Measurements from ENCODE around the gene SLC26A8. TPM values are rescaled to one million over a fixed set of nuclear protein-coding genes. Genes with fewer than 3 reads are reported as not detected.

The SLC26A8 gene
- total RNA-seq, 1 donor from 2014 or later, result 0.29 TPM

DNA sequence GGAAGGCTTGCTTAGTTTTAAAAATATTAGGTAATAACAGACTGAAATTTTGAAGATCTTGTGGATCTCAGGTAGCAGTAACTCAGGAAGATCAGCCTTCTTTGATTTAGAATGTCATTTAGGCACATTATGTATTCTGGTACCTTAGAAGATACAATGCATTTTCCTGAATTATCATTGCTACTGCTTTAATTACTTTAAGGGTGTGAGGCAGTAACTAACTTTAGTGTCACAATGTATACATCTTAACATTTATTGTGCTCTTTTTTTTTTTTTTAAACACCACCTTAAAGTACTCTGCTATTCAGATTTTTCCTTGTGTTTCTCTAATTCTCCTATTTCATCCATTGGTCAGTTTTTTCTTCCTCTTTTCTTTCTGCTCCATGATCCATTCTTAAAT, 16.5 kb upstream of the SLC26A8 start:
- H3K4me3 Mint-ChIP-seq (ENCODE audit: unreplicated experiment), result no peak overlapping the region
- no peaks in the 10 kb centered on the region for H3K36me3 Mint-ChIP-seq (ENCODE audit: unreplicated experiment)
- DNase-seq, result no peak
- no peak for TF ChIP-seq CTCF (IDR thresholded peaks at IDR 0.05; ENCODE audit: partially characterized antibody, unreplicated experiment)
- peaks cover 2% of the 10 kb centered on the region for H3K4me1 Mint-ChIP-seq (ENCODE audit: low read depth, unreplicated experiment)
- no peaks in the 10 kb centered on the region for H3K27me3 Mint-ChIP-seq (ENCODE audit: unreplicated experiment)
- no peak overlapping the region for H3K27ac Mint-ChIP-seq (ENCODE audit: unreplicated experiment)
- no peaks in the 10 kb centered on the region for H3K9me3 Mint-ChIP-seq (ENCODE audit: unreplicated experiment)

- no peak overlapping the region for H3K27ac Mint-ChIP-seq (ENCODE audit: unreplicated experiment)
- H3K36me3 Mint-ChIP-seq (ENCODE audit: unreplicated experiment), result no peaks in the 10 kb centered on the region
- TF ChIP-seq CTCF (IDR thresholded peaks at IDR 0.05; ENCODE audit: partially characterized antibody, unreplicated experiment), result no peak
- H3K4me1 Mint-ChIP-seq (ENCODE audit: low read depth, unreplicated experiment), result peaks cover 4% of the 10 kb centered on the region
- no peaks in the 10 kb centered on the region for H3K9me3 Mint-ChIP-seq (ENCODE audit: unreplicated experiment)
- no peaks in the 10 kb centered on the region for H3K27me3 Mint-ChIP-seq (ENCODE audit: unreplicated experiment)
- no peak for DNase-seq
- no peak overlapping the region for H3K4me3 Mint-ChIP-seq (ENCODE audit: unreplicated experiment)
Observed at GRCh38 chr6:36039112-36039511, 14.7 kb upstream of the SLC26A8 start.

GRCh38 chr6:36038120-36038876, 13.9 kb upstream of the SLC26A8 start:
- Mint-ChIP-seq H3K4me1 (ENCODE audit: low read depth, unreplicated experiment) (peaks cover 4% of the 10 kb centered on the region), H3K27me3 (ENCODE audit: unreplicated experiment) (no peaks in the 10 kb centered on the region), H3K27ac (ENCODE audit: unreplicated experiment) (no peak overlapping the region), H3K36me3 (ENCODE audit: unreplicated experiment) (no peaks in the 10 kb centered on the region), H3K9me3 (ENCODE audit: unreplicated experiment) (no peaks in the 10 kb centered on the region), H3K4me3 (ENCODE audit: unreplicated experiment) (no peak overlapping the region)
- no peak for DNase-seq
- TF ChIP-seq CTCF (IDR thresholded peaks at IDR 0.05; ENCODE audit: partially characterized antibody, unreplicated experiment), result no peak

- H3K9me3 Mint-ChIP-seq (ENCODE audit: unreplicated experiment), result no peaks in the 10 kb centered on the region
- no peaks in the 10 kb centered on the region for H3K27me3 Mint-ChIP-seq (ENCODE audit: unreplicated experiment)
- no peak overlapping the region for H3K4me3 Mint-ChIP-seq (ENCODE audit: unreplicated experiment)
- peaks cover 4% of the 10 kb centered on the region for H3K4me1 Mint-ChIP-seq (ENCODE audit: low read depth, unreplicated experiment)
- no peak for TF ChIP-seq CTCF (IDR thresholded peaks at IDR 0.05; ENCODE audit: partially characterized antibody, unreplicated experiment)
- H3K36me3 Mint-ChIP-seq (ENCODE audit: unreplicated experiment), result no peaks in the 10 kb centered on the region
- no peak for DNase-seq
- no peak overlapping the region for H3K27ac Mint-ChIP-seq (ENCODE audit: unreplicated experiment)
Observed at GRCh38 chr6:36035225-36035624, 10.8 kb upstream of the SLC26A8 start.

- no peaks in the 10 kb centered on the region for H3K36me3 Mint-ChIP-seq (ENCODE audit: unreplicated experiment)
- no peak for DNase-seq
- H3K27me3 Mint-ChIP-seq (ENCODE audit: unreplicated experiment), result no peaks in the 10 kb centered on the region
- no peaks in the 10 kb centered on the region for H3K9me3 Mint-ChIP-seq (ENCODE audit: unreplicated experiment)
- H3K4me1 Mint-ChIP-seq (ENCODE audit: low read depth, unreplicated experiment), result peaks cover 9% of the 10 kb centered on the region
- no peak overlapping the region for H3K27ac Mint-ChIP-seq (ENCODE audit: unreplicated experiment)
- no peak for TF ChIP-seq CTCF (IDR thresholded peaks at IDR 0.05; ENCODE audit: partially characterized antibody, unreplicated experiment)
- H3K4me3 Mint-ChIP-seq (ENCODE audit: unreplicated experiment), result no peak overlapping the region
Observed at GRCh38 chr6:36034441-36034840, 10.0 kb upstream of the SLC26A8 start.

Measured in glutamatergic neuron (in vitro differentiated cells).